Esophagus squamous epithelium (tissue), 5 donors: ENCODE data around the gene TRIM62. TPM values are rescaled to one million over a fixed set of nuclear protein-coding genes. Genes with fewer than 3 reads are reported as not detected.

Source experiments
- DNase-seq: peaks from one replicate; lab custom pipeline; 2025; lab: John Stamatoyannopoulos, UW
- H3K27ac ChIP-seq, 4 donors: fragments of 200-600 bp; sonication (generic); one replicate each; pipeline ENCODE4 v1.5.1; 2016 to 2019; ENCODE audit warnings: mild to moderate bottlenecking in 1 of 4
- H3K27me3 ChIP-seq, 4 donors: fragments of 200-600 bp; sonication (generic); 1 replicate in 3 of 4; 2 replicates in 1 of 4; pipeline versions ENCODE4 v1.5.1 to v1.6.0; 2017 to 2021; ENCODE audit warnings: antibody characterized with exemption in 1 of 4
- H3K36me3 ChIP-seq, 3 donors: fragments of 200-600 bp; sonication (generic); one replicate each; pipeline ENCODE4 v1.5.1; 2016 to 2019
- H3K4me1 ChIP-seq, 3 donors: fragments of 200-600 bp; sonication (generic); one replicate each; pipeline ENCODE4 v1.5.1; 2017 to 2019
- H3K4me3 ChIP-seq, 4 donors: fragments of 200-600 bp; sonication (generic); 1 replicate in 3 of 4; 2 replicates in 1 of 4; pipeline ENCODE4 v1.5.1; 2016 to 2019; ENCODE audit warnings: mild to moderate bottlenecking in 2 of 4, moderate library complexity in 1 of 4
- H3K9me3 ChIP-seq, 3 donors: fragments of 200-600 bp; sonication (generic); one replicate each; pipeline ENCODE4 v1.5.1; 2016 to 2019
- CTCF ChIP-seq, 6 experiments: fragments of 450-650 bp in 4 of 6; fragments of 200-600 bp in 2 of 6; sonication (generic) in 2 of 6; IDR thresholded peaks; one replicate each; pipeline ENCODE4 v1.5.1; 2016 to 2019; ENCODE audit warnings: antibody characterized with exemption in 6 of 6, mild to moderate bottlenecking in 4 of 6, moderate library complexity in 4 of 6
- POLR2A ChIP-seq, 4 donors: fragments of 450-650 bp; IDR thresholded peaks; one replicate each; pipeline ENCODE4 v1.6.1; 2017; ENCODE audit warnings: antibody characterized with exemption in 4 of 4, mild to moderate bottlenecking in 4 of 4, moderate library complexity in 3 of 4
- WGBS, 2 donors: methylation state at CpG; one replicate each; pipeline ENCODE4 v1.1.5; 2018; 5-methylcytosine and 5-hydroxymethylcytosine counted together
- intact Hi-C: fragments of 100-400 bp; cut with DNase I; formaldehyde crosslinking; loops from one replicate; pipeline ENCODE4 v1.15.0; 2022
- total RNA-seq, 4 donors: library from RNA; depleted of rRNA; stranded (reverse); fragments of >200 nt; gene quantifications; one replicate each; pipeline ENCODE4 v1.1.0, GENCODE V29; 2016
- donor health status: DM: yes; HTN: yes; CAD: no.

The TRIM62 gene
- total RNA-seq, 4 donors from 2014 or later: 5.4 to 17.7 (median 8.0) TPM

GRCh38 chr1:33098371-33098770 lies 83.5 kb downstream of the TRIM62 start:
- no peak for DNase-seq
- Histone ChIP-seq H3K9me3 (no peaks in the 10 kb centered on the region), H3K27me3 (no peaks in the 10 kb centered on the region), H3K4me3 (no peak overlapping the region), H3K27ac (peak overlapping the region in 1 of 4 donors; percentile 33), H3K36me3 (peaks cover 0 to 13% (median 0%) of the 10 kb centered on the region in 3 donors), H3K4me1 (peaks cover 0 to 15% (median 0%) of the 10 kb centered on the region in 3 donors)
- TF ChIP-seq POLR2A (IDR thresholded peaks at IDR 0.05) (no peak), CTCF (IDR thresholded peaks at IDR 0.05) (no peak)
- intact Hi-C loops: loop anchor here (10.0 kb wide), 1 partner anchor 506 kb away; no protein-coding TSS in a partner anchor

- peaks cover 0 to 10% (median 0%) of the 10 kb centered on the region in 3 donors for H3K36me3 ChIP-seq
- H3K27me3 ChIP-seq: no peaks in the 10 kb centered on the region
- no peak overlapping the region for H3K27ac ChIP-seq
- H3K9me3 ChIP-seq: no peaks in the 10 kb centered on the region
- no peak overlapping the region for H3K4me3 ChIP-seq
- intact Hi-C loops: loop anchor here (10.0 kb wide), 1 partner anchor 507 kb away; no protein-coding TSS in a partner anchor
- no peak for TF ChIP-seq POLR2A (IDR thresholded peaks at IDR 0.05)
- TF ChIP-seq CTCF (IDR thresholded peaks at IDR 0.05): no peak
- H3K4me1 ChIP-seq: peaks cover 0 to 15% (median 0%) of the 10 kb centered on the region in 3 donors
- no peak for DNase-seq
- whole genome bisulfite sequencing, 2 donors: 74 to 89% methylated on average over 3 to 4 of the region's 4 CpGs
Observed at GRCh38 chr1:33097762-33098161, 84.1 kb downstream of the TRIM62 start.

- Histone ChIP-seq H3K4me1 (peaks cover 0 to 15% (median 0%) of the 10 kb centered on the region in 3 donors), H3K27me3 (no peaks in the 10 kb centered on the region), H3K36me3 (peaks cover 0 to 4% (median 0%) of the 10 kb centered on the region in 3 donors), H3K4me3 (no peak overlapping the region), H3K27ac (no peak overlapping the region), H3K9me3 (no peaks in the 10 kb centered on the region)
- TF ChIP-seq CTCF (IDR thresholded peaks at IDR 0.05): no peak
- no peak for TF ChIP-seq POLR2A (IDR thresholded peaks at IDR 0.05)
- intact Hi-C loops: loop anchor here (10.0 kb wide), 1 partner anchor 508 kb away; no protein-coding TSS in a partner anchor
- no peak for DNase-seq
- 91 to 99% methylated on average over 2 to 3 of the region's 3 CpGs for WGBS, 2 donors
Observed at GRCh38 chr1:33097137-33097611, 84.7 kb downstream of the TRIM62 start.

GRCh38 chr1:33096363-33097005 lies 85.4 kb downstream of the TRIM62 start:
- peaks cover 0 to 15% (median 0%) of the 10 kb centered on the region in 3 donors for H3K4me1 ChIP-seq
- no peak overlapping the region for H3K27ac ChIP-seq
- H3K27me3 ChIP-seq: no peaks in the 10 kb centered on the region
- no peaks in the 10 kb centered on the region for H3K9me3 ChIP-seq
- no peak for TF ChIP-seq CTCF (IDR thresholded peaks at IDR 0.05)
- TF ChIP-seq POLR2A (IDR thresholded peaks at IDR 0.05): no peak
- no peak overlapping the region for H3K4me3 ChIP-seq
- WGBS, 2 donors: 80 to 83% methylated on average over 6 to 7 of the region's 7 CpGs
- intact Hi-C loops: loop anchor here (10.0 kb wide), 1 partner anchor 508 kb away; no protein-coding TSS in a partner anchor
- H3K36me3 ChIP-seq: no peaks in the 10 kb centered on the region
- no peak for DNase-seq

Other genes starting within 250 kb of the TRIM62 start
- 10 to 100 TPM; 24.2 to 61.6 (median 46.4) TPM for gene RNF19B, start 217.2 kb downstream of the TRIM62 start, total RNA-seq
- gene AK2, start 145.2 kb downstream of the TRIM62 start, total RNA-seq: 100 to 1,000 TPM; 126 to 167 (median 151) TPM
- gene AZIN2, start 100.9 kb downstream of the TRIM62 start, total RNA-seq: 1 to 10 TPM in 1 of 4 donors, under 1 TPM in 3; 0.27 to 1.5 (median 0.61) TPM
- gene ZNF362, start 74.4 kb upstream of the TRIM62 start, total RNA-seq: 10 to 100 TPM in 3 of 4 donors, 1 to 10 TPM in 1; 3.6 to 18.9 (median 13.7) TPM
- gene A3GALT2, start 139.1 kb upstream of the TRIM62 start, total RNA-seq: not detected
- 10 to 100 TPM; 27.4 to 92.1 (median 50.6) TPM for gene PHC2, start 249.1 kb upstream of the TRIM62 start, total RNA-seq